ENCODE results near the gene SERPINE3. TPM values are rescaled to one million over a fixed set of nuclear protein-coding genes. Genes with fewer than 3 reads are reported as not detected.

SERPINE3 gene
- total RNA-seq, 1 experiment from 2014 or later: not detected

- Histone ChIP-seq H3K9me2 (ENCODE audit: insufficient read depth) (no peaks in the 10 kb centered on the region; the same call in 1 of the 2 replicates), H3K4me2 (no peak overlapping the region), H3K27me3 (ENCODE audit: insufficient read depth, low read depth) (no peaks in the 10 kb centered on the region), H4K20me1 (ENCODE audit: insufficient read depth) (no peaks in the 10 kb centered on the region), H3K36me3 (ENCODE audit: low read depth) (no peaks in the 10 kb centered on the region), H3K4me3 (no peak overlapping the region), H3K27ac (no peak overlapping the region), H3K9me3 (ENCODE audit: insufficient read depth, low read depth) (no peaks in the 10 kb centered on the region), H3F3A (ENCODE audit: insufficient read depth, low read depth) (no peaks in the 10 kb centered on the region), H2AFZ (no peak overlapping the region), H3K79me2 (ENCODE audit: low read depth) (no peaks in the 10 kb centered on the region), H3K4me1 (replicated peaks; ENCODE audit: insufficient read depth) (no peaks in the 10 kb centered on the region)
- intact Hi-C loops (cut with micrococcal nuclease; ENCODE audit: unreplicated experiment): no loop called here
- ChIA-PET POLR2A (ENCODE audit: unreplicated experiment) (no interaction called here), CTCF (interaction anchor here (0.6 kb wide), 1 partner anchor 222 kb away, joined by 3 read pairs; no protein-coding TSS in a partner anchor)
- no peak for DNase-seq
- no TSS peak for BruUV-seq (replicated peaks)
- TF ChIP-seq EZH2 (IDR thresholded peaks at IDR 0.05; ENCODE audit: low read depth) (no peak), CTCF (conservative IDR thresholded peaks at IDR 0.05) (no peak)
Measured at GRCh38 chr13:51342706-51343105, 3.2 kb downstream of the SERPINE3 start.

GRCh38 chr13:51343475-51343874 is 4.0 kb downstream of the SERPINE3 start:
- Histone ChIP-seq H3K9me3 (ENCODE audit: insufficient read depth, low read depth) (no peaks in the 10 kb centered on the region), H3K27me3 (ENCODE audit: insufficient read depth, low read depth) (no peaks in the 10 kb centered on the region), H3F3A (ENCODE audit: insufficient read depth, low read depth) (no peaks in the 10 kb centered on the region), H3K36me3 (ENCODE audit: low read depth) (no peaks in the 10 kb centered on the region), H3K9me2 (ENCODE audit: insufficient read depth) (no peaks in the 10 kb centered on the region; the same call in 1 of the 2 replicates), H3K4me2 (no peak overlapping the region), H3K4me3 (no peak overlapping the region), H4K20me1 (ENCODE audit: insufficient read depth) (no peaks in the 10 kb centered on the region), H3K4me1 (replicated peaks; ENCODE audit: insufficient read depth) (no peaks in the 10 kb centered on the region), H3K27ac (no peak overlapping the region), H2AFZ (no peak overlapping the region), H3K79me2 (ENCODE audit: low read depth) (no peaks in the 10 kb centered on the region)
- no peak for DNase-seq
- ChIA-PET CTCF (interaction anchor here (0.6 kb wide), 1 partner anchor 195 kb away, joined by 15 read pairs; no protein-coding TSS in a partner anchor), POLR2A (ENCODE audit: unreplicated experiment) (interaction anchor here (0.6 kb wide), 1 partner anchor 587 kb away, joined by 4 read pairs; no protein-coding TSS in a partner anchor)
- TF ChIP-seq CTCF (conservative IDR thresholded peaks at IDR 0.05) (no peak), EZH2 (IDR thresholded peaks at IDR 0.05; ENCODE audit: low read depth) (no peak)
- BruUV-seq (replicated peaks): no TSS peak
- intact Hi-C loops (cut with micrococcal nuclease; ENCODE audit: unreplicated experiment): no loop called here

- no peak overlapping the region for H2AFZ ChIP-seq
- H3F3A ChIP-seq (ENCODE audit: insufficient read depth, low read depth): no peaks in the 10 kb centered on the region
- no peak overlapping the region for H3K4me3 ChIP-seq
- DNase-seq: no peak
- no peaks in the 10 kb centered on the region for H3K36me3 ChIP-seq (ENCODE audit: low read depth)
- H3K9me2 ChIP-seq (ENCODE audit: insufficient read depth): no peaks in the 10 kb centered on the region
- H3K79me2 ChIP-seq (ENCODE audit: low read depth): no peaks in the 10 kb centered on the region
- no TSS peak for BruUV-seq (replicated peaks)
- ChIA-PET POLR2A (ENCODE audit: unreplicated experiment) (no interaction called here), CTCF (no interaction called here)
- H3K27me3 ChIP-seq (ENCODE audit: insufficient read depth, low read depth): no peaks in the 10 kb centered on the region
- intact Hi-C loops (cut with micrococcal nuclease; ENCODE audit: unreplicated experiment): no loop called here
- TF ChIP-seq EZH2 (IDR thresholded peaks at IDR 0.05; ENCODE audit: low read depth): no peak
- no peak for TF ChIP-seq CTCF (conservative IDR thresholded peaks at IDR 0.05)
- no peaks in the 10 kb centered on the region for H3K9me3 ChIP-seq (ENCODE audit: insufficient read depth, low read depth)
- no peak overlapping the region for H3K4me2 ChIP-seq
- H3K4me1 ChIP-seq (replicated peaks; ENCODE audit: insufficient read depth): no peaks in the 10 kb centered on the region
- no peaks in the 10 kb centered on the region for H4K20me1 ChIP-seq (ENCODE audit: insufficient read depth)
- H3K27ac ChIP-seq: no peak overlapping the region
Measured at GRCh38 chr13:51346397-51346796, 6.9 kb downstream of the SERPINE3 start.

Data from PC-9 (cell line).